Gastrocnemius medialis (tissue), 4 donors: ENCODE data around the gene DVL2. TPM values are rescaled to one million over a fixed set of nuclear protein-coding genes. Genes with fewer than 3 reads are reported as not detected.
A peak's percentile ranks its signal among the peaks of the same experiment; 100 is the strongest.

Experiments
- ATAC-seq, 2 donors: fragments of 150-250 bp; one replicate each; pipeline ENCODE4 v1.9.1; 2016
- DNase-seq, 2 donors: peaks; one replicate each; pipeline ENCODE4 v3.0.0-alpha.2; 2019
- H3K27ac ChIP-seq, 4 donors: fragments of 200-600 bp; sonication (generic); 1 replicate in 1 of 4; 2 replicates in 3 of 4; pipeline ENCODE4 v1.5.1; 2016 to 2018; ENCODE audit warnings: mild to moderate bottlenecking in 2 of 4, moderate library complexity in 1 of 4
- H3K27me3 ChIP-seq, 3 donors: fragments of 200-600 bp; sonication (generic) in 2 of 3; 1 replicate in 1 of 3; 2 replicates in 2 of 3; pipeline versions ENCODE4 v1.5.1 to v1.6.0; 2016 to 2019; ENCODE audit warnings: mild to moderate bottlenecking in 1 of 3, moderate library complexity in 1 of 3
- H3K36me3 ChIP-seq, 2 donors: fragments of 200-600 bp; sonication (generic) in 1 of 2; one replicate each; pipeline ENCODE4 v1.5.1; 2017 to 2018
- H3K4me1 ChIP-seq, 2 donors: fragments of 200-600 bp; sonication (generic) in 1 of 2; one replicate each; pipeline ENCODE4 v1.5.1; 2016 to 2017; ENCODE audit warnings: mild to moderate bottlenecking in 2 of 2
- H3K4me3 ChIP-seq, 4 donors: fragments of 200-600 bp; sonication (generic) in 3 of 4; 1 replicate in 1 of 4; 2 replicates in 3 of 4; pipeline ENCODE4 v1.5.1; 2016 to 2019; ENCODE audit warnings: mild to moderate bottlenecking in 2 of 4
- H3K9me3 ChIP-seq, 3 donors: fragments of 200-600 bp; sonication (generic) in 2 of 3; 1 replicate in 1 of 3; 2 replicates in 2 of 3; pipeline ENCODE4 v1.5.1; 2016 to 2019
- POLR2A ChIP-seq, 2 donors: fragments of 450-650 bp; IDR thresholded peaks; one replicate each; pipeline ENCODE4 v1.6.1; 2017; ENCODE audit warnings: antibody characterized with exemption in 2 of 2, mild to moderate bottlenecking in 2 of 2, moderate library complexity in 2 of 2
- in situ Hi-C, 4 donors: fragments of 200-750 bp; cut with MboI; loops; one replicate each; pipeline versions ENCODE4 v1.15.0 to v1.8.0; 2017; ENCODE audit warnings: low sequenced_read_pairs in 4 of 4
- intact Hi-C: fragments of 100-400 bp; cut with DNase I; formaldehyde crosslinking; loops from one replicate; pipeline ENCODE4 v1.15.1; 2023; ENCODE audit warnings: low total_unique reads
- total RNA-seq, 4 donors: library from RNA; depleted of rRNA; stranded (reverse); fragments of >200 nt; gene quantifications; one replicate each; pipeline versions ENCODE4 v1.1.0 to v1.2.3, GENCODE V29; 2016
- TF ChIP-seq, protein P1 (sequence below), 5 experiments: fragments of 450-650 bp in 3 of 5; fragments of 200-600 bp in 2 of 5; sonication (generic) in 2 of 5; IDR thresholded peaks in 4 of 5; conservative IDR thresholded peaks in 1 of 5; 1 replicate in 4 of 5; 2 replicates in 1 of 5; pipeline ENCODE4 v1.5.1; 2016 to 2019; ENCODE audit warnings: antibody characterized with exemption in 5 of 5, mild to moderate bottlenecking in 3 of 5, moderate library complexity in 3 of 5

The DVL2 gene
- total RNA-seq, 4 donors from 2014 or later = 15.5 to 22.6 (median 20.5) TPM

DNA sequence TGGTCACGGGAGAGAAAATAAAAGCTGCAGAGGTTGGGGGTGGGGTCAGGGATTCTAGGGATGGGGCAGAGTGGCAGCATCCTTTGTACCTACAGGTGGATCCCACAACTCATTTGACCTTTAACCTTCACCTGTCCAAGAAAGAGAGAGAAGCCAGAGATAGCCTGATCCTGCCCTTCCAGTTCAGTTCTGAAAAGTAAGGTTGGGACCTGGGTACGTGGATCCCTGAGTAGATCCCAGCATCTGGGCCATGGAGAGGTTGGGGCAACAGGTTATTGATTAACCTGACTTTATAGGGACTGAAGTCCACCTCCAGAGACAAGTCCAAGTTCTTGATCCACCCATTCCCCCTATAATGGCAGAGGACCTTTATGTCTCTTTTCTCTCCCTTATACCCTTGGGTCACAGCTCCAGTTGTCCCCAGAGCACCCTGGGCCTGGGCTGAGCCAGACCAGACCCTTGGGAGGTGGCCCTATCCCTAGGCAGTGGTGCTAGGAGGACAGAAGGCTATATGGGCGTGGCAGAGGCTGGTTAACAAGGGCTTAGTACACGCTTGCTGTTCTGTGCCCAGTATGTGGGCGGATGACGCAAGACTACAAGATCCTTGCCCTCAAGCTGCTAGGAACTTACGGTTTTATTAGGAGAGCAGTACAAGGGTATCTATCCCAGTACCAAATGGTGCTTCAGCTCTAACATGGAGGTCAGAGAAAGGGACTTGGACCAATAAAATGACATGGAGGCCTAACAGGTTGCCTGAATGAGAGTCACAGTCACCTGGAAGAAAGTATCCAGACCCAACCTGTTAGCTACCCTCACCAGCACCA, 24.6 kb upstream of the DVL2 start:
- no peak for ATAC-seq
- TF ChIP-seq, protein P1, sequence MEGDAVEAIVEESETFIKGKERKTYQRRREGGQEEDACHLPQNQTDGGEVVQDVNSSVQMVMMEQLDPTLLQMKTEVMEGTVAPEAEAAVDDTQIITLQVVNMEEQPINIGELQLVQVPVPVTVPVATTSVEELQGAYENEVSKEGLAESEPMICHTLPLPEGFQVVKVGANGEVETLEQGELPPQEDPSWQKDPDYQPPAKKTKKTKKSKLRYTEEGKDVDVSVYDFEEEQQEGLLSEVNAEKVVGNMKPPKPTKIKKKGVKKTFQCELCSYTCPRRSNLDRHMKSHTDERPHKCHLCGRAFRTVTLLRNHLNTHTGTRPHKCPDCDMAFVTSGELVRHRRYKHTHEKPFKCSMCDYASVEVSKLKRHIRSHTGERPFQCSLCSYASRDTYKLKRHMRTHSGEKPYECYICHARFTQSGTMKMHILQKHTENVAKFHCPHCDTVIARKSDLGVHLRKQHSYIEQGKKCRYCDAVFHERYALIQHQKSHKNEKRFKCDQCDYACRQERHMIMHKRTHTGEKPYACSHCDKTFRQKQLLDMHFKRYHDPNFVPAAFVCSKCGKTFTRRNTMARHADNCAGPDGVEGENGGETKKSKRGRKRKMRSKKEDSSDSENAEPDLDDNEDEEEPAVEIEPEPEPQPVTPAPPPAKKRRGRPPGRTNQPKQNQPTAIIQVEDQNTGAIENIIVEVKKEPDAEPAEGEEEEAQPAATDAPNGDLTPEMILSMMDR (IDR thresholded peaks at IDR 0.05 in 4 of 5, conservative IDR thresholded peaks at IDR 0.05 in 1 of 5) = no peak
- TF ChIP-seq POLR2A (IDR thresholded peaks at IDR 0.05) = no peak
- H3K4me3 ChIP-seq = no peak overlapping the region
- intact Hi-C loops = no loop called here
- H3K4me1 ChIP-seq = peaks cover 5 to 9% of the 10 kb centered on the region in 2 donors
- H3K27ac ChIP-seq = no peak overlapping the region
- H3K9me3 ChIP-seq = no peaks in the 10 kb centered on the region
- H3K27me3 ChIP-seq = peaks cover 33 to 35% (median 34%) of the 10 kb centered on the region in 3 donors
- in situ Hi-C loops = loop anchor here in 1 of 4 donors (10.0 kb wide), 1 partner anchor 46 kb away; the partner anchor contains the start of gene EIF5A
- H3K36me3 ChIP-seq = peaks cover 0 to 58% of the 10 kb centered on the region in 2 donors
- DNase-seq = no peak

DNA sequence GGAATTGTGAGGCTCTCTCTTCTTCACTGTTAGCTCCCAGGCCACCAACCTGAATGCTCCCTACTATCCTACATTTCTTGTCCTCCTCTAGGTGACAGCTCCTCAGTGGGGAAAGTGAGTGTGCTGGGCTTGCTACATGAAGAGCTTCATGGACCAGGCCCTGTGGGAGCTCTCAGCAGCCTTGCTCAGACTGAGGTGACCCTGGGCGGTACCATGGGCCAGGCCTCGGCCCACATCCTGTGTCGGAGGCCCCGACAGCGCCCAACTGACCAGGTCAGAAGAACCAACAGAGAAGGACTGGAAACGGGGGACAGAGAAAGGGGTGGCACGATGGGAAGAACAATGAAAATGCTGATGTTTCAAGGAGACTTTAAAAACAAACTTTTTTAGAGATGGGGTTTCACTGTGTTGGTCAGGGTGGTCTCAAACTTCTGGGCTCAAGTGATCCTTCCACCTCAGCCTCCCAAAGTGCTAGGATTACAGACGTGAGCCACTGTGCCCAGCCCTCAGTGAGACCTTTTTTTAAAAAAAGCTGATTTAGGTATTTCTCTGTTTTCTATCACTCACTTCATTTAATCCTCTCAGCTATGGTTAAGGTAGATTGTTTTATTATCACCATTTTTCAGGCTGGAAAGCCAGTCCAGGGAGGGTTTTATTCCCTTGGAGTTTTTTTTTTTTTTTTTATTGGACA, 22.6 kb upstream of the DVL2 start:
- H3K36me3 ChIP-seq = peaks cover 0 to 58% of the 10 kb centered on the region in 2 donors
- ATAC-seq (no peak), DNase-seq (no peak)
- H3K9me3 ChIP-seq = no peaks in the 10 kb centered on the region
- H3K4me1 ChIP-seq = peaks cover 14 to 19% of the 10 kb centered on the region in 2 donors
- peaks cover 14 to 15% (median 14%) of the 10 kb centered on the region in 3 donors for H3K27me3 ChIP-seq
- in situ Hi-C loops = loop anchor here in 1 of 4 donors (10.0 kb wide), 1 partner anchor 48 kb away; the partner anchor contains the start of gene EIF5A
- no peak for TF ChIP-seq POLR2A (IDR thresholded peaks at IDR 0.05)
- TF ChIP-seq, protein P1 (IDR thresholded peaks at IDR 0.05 in 4 of 5, conservative IDR thresholded peaks at IDR 0.05 in 1 of 5) = no peak
- intact Hi-C loops = no loop called here
- H3K4me3 ChIP-seq = no peak overlapping the region
- no peak overlapping the region for H3K27ac ChIP-seq

DNA sequence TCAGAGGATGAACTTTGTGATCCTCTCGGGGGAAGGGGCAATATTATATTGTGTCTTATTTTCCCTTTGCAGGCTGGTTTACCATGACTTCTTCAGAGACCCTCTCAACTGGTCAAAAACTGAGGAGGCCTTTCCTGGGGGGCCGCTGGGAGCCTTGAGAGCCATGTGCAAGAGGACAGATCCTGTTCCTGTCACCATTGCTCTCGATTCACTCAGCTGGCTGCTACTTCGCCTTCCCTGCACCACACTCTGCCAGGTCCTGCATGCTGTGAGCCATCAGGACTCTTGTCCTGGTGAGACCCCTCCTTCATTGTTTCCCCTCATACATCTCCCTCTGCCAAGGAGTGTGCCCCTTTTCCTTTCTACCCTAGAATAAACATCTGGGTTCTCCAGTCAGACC, 20.2 kb upstream of the DVL2 start:
- in situ Hi-C loops (loop anchor here in 1 of 4 donors (10.0 kb wide), 1 partner anchor 50 kb away; the partner anchor contains the start of gene EIF5A), intact Hi-C loops (loop anchor here (5.0 kb wide), 2 partner anchors 318 to 433 kb away; partner anchors contain the start of genes TP53 and WRAP53)
- no peak for DNase-seq
- Histone ChIP-seq H3K27ac (no peak overlapping the region), H3K4me1 (peaks cover 19 to 24% of the 10 kb centered on the region in 2 donors), H3K27me3 (no peaks in the 10 kb centered on the region), H3K36me3 (peaks cover 0 to 51% of the 10 kb centered on the region in 2 donors), H3K9me3 (no peaks in the 10 kb centered on the region), H3K4me3 (no peak overlapping the region)
- ATAC-seq = no peak
- no peak for TF ChIP-seq POLR2A (IDR thresholded peaks at IDR 0.05)
- TF ChIP-seq, protein P1 (IDR thresholded peaks at IDR 0.05 in 4 of 5, conservative IDR thresholded peaks at IDR 0.05 in 1 of 5) = no peak

DNA sequence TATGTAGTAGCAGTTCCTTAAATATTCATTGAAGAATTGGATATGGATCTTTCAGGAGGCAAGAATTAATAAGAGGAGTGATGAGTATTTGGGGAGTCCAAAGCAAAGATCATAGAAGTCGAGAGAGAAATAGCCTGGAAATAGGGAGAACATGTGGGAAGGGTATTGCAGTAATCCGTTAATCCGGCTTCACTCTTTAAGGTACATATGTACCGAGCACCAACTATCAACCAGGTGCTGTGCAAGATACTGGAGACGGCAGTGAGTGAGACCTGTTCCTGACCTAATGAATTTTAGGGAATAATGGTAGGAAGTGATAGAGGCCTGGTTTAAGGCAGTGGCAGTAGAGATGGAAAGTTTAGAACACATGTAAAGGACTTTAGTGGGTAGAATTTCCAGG, 18.8 kb upstream of the DVL2 start:
- DNase-seq (no peak), ATAC-seq (no peak)
- no peak for TF ChIP-seq POLR2A (IDR thresholded peaks at IDR 0.05)
- TF ChIP-seq, protein P1 (IDR thresholded peaks at IDR 0.05 in 4 of 5, conservative IDR thresholded peaks at IDR 0.05 in 1 of 5) = no peak
- H3K9me3 ChIP-seq = no peaks in the 10 kb centered on the region
- H3K4me3 ChIP-seq = peak overlapping the region; percentile 69 to 98 (median 81)
- intact Hi-C loops = loop anchor here (2.0 to 5.0 kb wide), 4 partner anchors 28 to 434 kb away; partner anchors contain the start of genes EIF5A, SLC2A4, TP53 and WRAP53
- peak overlapping the region; percentile 98 to 100 (median 98) for H3K27ac ChIP-seq
- no peaks in the 10 kb centered on the region for H3K27me3 ChIP-seq
- H3K36me3 ChIP-seq = peaks cover 0 to 38% of the 10 kb centered on the region in 2 donors
- in situ Hi-C loops = loop anchor here in 1 of 4 donors (10.0 kb wide), 1 partner anchor 52 kb away; the partner anchor contains the start of gene EIF5A
- H3K4me1 ChIP-seq = peaks cover 33 to 36% of the 10 kb centered on the region in 2 donors
